Right renal pelvis (tissue), 4 donors: ENCODE measurements around the gene CCDC27. TPM values are rescaled to one million over a fixed set of nuclear protein-coding genes. Genes with fewer than 3 reads are reported as not detected.

ENCODE experiments used
- DNase-seq, 4 donors: peaks; one replicate each; pipeline ENCODE4 v3.0.0-alpha.2; 2013; ENCODE audit warnings: low read depth in 4 of 4, low spot score in 3 of 4, missing footprints in 1 of 4
- polyA plus RNA-seq, 4 donors: library from polyadenylated mRNA; unstranded; fragments of 120-200 nt; gene quantifications; one replicate each; pipeline ENCODE4 v1.2.1, GENCODE V29; 2013; ENCODE audit not compliant: insufficient read length in 4 of 4

CCDC27 gene
- under 1 TPM; 0.20 to 0.22 (median 0.21) TPM for polyA plus RNA-seq

DNA sequence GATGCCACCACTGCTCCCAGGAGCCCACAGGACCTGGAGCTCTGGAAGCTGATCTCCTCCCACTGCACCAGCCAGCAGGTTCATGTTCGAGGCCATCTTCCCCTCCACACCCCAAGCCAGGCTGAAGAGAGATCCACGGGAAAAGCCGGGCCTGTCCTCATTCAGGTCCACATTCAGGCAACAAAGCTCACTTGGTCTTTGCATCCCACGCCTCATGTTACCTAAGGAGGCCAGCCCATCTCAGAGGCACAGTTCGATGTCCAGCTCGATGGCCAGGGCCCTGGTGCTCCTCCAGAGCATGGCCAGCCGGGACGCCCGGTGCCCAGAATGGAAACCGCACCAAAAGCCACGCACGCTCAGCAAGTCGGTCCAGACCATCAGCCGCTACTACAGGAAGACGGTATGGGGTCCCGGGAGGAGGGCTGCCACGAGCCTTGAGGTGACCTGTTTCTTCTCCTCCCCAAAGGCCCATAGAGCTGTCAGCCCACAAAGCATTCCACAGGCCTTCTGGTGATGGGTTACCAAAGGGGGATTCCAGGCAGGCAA, at the start of gene CCDC27:
Gene CCDC27, plus strand, starts transcription at position 51 of the 546 bp plus-strand sequence. Its CDS starts 32 bp downstream, at position 83.
- DNase-seq, result no peak

DNA sequence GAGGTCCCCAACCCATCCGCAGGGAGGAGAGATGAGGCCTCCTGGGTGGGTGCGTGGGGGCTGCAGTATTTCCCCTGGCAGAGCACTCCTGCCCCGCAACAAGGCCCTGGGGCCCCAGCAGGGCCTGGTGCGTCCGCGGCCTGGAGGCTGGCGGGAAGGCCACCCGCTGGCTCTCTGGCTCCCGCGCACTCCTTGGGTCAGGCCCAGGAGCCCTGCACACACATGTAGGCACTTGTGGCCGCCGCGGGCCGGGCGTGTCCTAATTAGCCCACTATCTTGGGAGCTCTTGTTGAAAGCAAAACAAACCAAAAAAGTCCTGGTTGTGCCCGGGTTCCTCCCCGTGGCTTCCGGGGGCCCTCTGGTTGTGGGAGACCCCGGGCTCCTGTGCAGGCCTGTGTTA, 49.7 kb upstream of the CCDC27 start:
- DNase-seq, result no peak

DNA sequence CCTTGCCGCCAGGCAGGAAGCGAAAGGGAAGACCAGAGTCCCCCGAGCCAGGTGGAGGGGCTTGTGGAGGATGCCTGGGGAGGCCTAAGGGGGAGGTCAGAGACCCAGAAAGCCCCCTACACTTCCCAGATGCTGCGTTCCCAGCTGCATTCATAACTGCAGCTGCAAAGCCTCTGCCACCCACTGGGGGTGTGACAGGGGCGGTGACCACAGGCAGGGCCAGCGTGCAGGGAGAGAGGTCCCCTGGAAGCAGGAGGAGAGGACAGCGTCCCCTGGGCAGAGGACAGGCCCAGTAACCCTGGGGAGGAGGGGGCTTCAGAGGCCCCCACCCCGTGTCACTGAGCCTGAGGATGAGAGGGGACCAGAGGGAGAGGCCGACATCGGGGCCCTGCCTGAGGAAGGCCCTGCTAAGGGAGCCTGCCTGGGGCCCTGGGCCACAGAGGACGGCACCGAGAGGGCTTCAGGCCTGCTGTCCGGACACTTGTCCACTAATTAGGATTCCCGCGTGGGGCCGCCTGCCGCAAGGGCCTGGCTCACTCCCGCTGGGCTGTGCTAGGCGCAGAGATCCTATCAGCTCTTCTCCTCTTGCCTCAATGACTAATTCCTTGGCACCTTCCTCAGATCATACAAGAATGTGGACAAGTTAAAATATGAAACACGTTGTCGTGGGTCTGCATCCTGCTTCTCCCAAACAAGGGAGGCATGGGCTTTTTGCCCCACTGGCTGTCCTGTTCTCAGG, 49.1 kb upstream of the CCDC27 start:
- no peak for DNase-seq

DNA sequence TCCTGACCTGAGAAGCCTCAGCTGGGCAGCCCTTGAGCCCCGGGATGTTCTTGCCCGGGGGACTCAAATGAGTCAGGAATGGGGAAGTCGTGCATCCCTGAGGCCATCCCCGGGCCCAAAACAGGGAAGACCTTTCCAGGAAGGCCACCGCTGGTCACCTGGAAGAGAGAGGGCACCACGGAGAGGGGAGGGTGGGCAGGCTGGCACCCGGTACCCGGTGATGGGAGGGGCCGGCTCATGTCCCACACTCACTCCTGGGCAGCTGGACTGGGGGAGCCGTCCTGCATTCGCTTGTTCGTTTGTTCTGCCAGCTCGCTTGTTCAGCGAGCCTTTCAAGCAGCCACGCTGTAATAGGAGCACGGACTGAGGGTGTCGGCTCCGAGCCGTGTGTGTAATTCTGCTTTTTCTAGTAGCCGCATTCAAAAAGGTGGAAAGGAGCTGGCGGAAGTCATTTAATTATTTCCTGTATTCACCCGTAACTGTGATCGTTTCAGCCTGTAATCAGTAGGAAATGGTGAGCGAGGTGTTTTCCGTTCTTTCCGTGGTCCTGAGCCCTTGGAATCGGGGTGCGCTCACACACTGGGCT, 48.4 kb upstream of the CCDC27 start:
- no peak for DNase-seq

DNA sequence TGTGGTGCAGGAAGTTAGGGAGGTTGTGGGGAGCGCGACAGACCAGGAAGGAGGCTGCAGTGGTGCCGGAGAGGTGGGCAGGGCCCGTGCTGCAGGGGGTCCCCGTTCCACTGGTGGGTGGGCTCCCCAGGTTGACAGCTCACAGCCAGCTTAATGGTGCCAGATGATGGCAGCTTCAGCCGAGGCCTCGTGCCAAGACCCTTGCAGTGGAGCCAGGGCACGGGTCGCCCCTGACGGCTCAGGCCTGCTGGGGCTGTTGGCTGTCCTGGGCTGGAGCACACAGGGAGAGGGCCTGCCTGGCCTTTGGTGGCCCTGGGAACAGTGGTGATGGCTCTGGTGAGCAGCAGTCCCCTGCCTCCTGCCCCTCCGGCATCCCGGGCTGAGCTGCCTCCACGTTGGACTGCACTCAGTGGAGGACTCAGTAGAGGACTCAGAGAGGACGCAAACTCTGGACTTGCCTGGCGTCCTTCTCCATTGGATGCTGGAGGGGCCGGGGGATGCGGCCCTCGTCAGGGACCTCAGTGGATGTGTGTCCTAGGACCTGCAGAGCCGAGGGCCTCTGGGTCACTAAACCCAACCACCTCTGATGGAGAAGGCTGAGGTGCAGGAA, 46.8 kb upstream of the CCDC27 start:
- no peak for DNase-seq

DNA sequence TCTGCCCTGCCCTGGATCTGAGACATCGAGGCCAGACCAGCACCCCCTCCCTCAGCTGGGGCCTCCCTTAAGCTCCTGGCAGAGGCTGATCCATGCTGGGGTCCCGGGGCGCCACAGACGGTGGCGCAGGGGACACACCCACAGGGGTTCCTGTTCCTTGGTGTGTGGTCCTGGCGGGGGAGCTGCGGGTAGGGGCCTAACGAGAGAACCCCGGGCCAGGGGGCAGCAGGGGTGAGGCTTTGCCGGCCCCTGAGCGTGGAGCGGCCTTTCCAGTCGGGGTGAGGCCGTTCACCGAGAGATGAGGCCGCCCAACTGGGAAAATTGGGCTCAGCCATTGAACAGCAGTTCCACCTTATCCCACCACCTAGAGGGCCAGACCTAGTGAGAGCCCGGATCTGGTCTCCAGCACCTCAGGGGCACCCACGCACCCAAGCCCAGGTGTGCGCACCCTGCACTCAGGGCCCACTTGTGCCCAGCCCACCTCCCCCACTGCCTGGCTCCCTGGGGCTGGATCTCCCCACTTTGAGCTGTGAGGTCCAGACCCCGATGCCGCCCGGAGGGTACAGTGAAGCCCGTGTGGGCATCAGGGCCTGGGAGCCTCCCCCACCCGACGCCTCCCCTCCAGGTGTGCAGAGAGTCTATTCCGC, 45.5 kb upstream of the CCDC27 start:
- DNase-seq, result no peak

DNA sequence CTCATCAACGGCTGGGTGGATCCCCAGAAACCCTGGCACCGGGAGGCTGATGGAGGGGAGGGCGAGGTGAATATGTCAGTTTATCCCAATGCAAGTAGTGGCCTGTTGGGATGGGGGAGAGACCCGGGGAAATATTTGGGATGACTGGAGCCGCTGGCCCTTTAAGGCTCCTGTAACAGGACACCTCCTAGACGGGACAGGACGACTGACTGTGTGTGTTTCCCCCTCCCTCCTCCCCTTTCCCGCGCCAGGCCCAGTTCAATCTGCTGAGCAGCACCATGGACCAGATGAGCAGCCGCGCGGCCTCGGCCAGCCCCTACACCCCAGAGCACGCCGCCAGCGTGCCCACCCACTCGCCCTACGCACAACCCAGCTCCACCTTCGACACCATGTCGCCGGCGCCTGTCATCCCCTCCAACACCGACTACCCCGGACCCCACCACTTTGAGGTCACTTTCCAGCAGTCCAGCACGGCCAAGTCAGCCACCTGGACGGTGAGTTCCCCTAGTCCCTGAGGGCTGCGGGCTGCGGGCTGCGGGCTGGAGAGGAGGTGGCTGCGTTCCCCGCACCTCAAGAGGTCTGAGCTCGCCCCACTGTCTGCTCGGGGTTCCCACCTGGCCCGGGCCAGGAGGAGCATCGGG, 44.8 kb upstream of the CCDC27 start:
- DNase-seq, result no peak

DNA sequence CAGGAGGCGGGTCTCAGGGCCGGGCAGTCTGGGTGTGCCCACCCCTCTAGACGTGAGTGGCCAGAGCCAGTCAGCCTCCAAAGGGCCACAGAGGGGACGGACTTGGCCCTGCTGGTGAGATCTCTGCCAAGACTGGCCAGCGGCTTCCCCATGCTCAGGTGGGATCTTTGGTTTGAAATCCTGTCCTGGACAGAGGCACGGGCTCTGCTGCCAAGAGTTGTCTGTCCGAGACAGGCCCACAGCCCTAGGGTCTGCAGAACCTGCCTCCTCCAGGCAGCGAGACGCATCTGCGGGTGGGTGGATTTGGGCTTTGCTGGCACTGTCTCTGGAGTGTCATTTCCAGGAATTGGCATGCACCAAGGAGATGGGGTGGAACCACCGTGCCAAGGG, 44.3 kb upstream of the CCDC27 start:
- DNase-seq, result no peak

DNA sequence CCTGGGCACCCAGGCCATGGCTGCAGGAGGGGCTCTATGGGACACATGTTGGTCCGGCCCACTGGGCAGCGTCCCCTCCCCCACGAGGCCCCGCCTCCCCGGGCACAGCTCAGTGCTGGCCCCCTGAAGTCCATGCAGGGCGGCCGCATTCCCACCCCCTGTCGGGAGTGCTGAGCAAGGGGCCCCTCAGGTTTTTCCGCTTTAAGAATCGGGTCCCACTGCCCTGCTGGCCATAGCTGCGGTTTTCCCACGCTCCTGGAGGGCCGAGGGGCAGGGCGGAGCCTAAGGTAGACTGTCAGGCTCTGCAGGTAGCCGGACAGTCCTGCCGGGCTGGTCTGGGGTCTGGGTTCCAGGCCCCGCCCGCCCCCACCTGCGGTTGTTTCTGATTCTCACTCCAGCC, 43.5 kb upstream of the CCDC27 start:
- no peak for DNase-seq

DNA sequence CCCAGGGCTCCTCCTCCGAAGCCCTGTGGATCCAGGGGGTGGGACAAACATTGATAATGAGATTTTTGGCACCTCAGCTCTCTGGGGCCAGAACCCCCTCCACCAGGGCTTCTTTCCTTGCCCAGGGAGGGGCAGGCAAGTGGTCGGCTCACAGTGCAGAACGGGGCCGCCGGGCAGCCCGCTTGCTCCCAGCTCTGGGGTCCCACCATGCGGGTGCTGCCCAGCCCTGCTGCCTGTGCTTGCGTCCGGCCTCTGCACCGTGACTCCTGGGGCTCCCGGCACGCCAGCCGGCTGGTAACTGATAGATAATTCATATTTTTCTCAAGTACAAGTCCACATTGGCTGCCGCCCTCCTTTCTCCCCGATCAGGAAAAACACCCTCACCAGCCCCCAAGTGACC, 42.0 kb upstream of the CCDC27 start:
- DNase-seq, result no peak

DNA sequence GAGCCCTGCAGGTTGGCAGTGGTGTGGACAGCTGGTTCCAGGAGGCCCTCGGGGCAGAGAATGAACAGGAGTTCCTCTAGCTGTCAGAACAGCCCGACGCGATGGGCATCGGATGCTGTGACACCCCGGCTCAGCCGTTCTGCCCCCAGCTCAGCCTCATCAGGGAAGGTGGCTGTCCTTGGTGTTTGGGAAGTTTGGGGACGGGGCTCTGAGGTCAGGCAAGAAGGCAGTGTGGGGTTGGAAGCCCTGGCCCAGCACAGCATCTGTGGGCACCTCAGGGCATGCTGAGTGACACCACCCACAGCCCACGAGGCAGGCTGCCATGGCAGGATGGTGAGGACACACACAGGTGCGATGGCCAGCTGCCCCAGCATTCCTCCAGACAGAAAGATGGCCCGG, 40.9 kb upstream of the CCDC27 start:
- DNase-seq, result no peak

DNA sequence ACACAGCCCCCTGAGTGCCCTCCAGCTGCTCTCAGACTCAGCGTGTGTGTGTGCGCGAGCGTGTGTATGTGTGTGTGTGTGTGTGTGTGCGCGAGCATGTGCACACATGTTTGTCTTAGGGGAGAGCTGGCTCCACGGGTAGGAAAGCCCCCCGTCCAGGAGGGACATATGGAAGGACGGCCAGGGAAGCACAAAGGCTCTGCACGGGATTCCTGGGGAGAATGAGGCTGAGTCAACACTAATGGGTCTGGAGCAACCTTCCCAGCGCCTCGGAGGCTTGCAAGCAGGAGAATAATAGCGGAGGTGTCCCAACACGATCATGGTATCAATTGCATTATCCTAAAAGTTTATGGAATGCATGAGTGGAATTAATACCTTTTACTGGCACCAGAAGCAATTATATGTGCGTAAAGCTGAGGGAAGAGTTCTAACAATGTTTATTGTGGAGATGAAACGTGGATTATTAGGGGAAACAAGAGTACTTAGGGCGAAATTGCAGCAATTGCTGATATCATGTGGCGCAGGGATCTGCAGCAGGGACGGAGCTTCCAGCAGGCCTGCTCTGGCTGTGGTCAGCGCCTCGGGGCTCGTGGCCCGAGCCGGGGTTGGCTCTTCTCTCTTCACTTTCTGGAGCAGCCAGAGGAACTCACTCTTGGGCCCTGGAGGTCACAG, 40.3 kb upstream of the CCDC27 start:
- no peak for DNase-seq

DNA sequence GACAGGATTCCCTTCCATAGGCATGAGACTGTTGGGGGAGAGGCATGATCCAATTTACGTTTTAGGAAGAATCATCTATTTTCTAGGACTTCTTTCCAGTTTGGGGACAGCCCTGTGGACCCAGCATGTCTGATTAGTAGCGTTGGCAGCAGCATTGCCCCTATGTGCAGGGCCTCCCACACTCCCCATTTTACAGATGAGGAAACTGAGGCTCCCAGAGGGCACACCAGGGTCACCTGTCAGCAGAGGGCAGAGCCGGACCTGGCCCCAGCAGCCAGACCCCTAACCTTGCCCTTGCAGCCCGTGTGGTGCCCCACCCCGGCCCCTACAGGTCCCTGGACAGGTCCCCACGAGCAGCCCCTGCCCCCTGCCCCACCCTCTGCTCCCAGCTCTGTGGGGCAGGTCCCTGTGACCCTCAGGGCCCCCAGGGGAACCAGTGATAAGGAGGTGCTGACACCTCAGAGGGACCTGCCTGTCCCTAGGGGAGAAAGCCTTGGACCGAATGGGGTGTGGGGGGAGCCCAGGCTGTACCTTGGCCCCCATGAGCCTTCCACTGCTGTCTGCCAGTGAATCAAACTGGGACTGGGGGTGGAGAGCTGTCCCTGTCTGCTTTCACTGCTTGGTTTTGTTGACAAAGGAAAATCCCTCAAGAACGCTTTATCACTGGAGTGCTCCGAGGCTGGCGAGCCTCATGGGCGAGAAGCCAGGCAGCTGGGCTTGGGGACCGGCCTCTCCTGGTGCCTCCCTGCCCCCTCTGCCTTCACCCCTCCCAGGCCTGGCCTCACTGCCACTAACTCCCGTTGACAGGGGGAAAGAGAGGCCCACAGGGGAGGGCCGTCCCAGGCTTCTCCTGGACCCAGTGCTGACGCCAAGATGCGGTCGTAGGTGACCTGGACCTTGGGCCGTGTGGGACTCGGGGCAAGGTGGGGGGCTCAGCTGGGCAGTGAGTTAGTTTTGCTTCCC, 39.4 kb upstream of the CCDC27 start:
- no peak for DNase-seq

DNA sequence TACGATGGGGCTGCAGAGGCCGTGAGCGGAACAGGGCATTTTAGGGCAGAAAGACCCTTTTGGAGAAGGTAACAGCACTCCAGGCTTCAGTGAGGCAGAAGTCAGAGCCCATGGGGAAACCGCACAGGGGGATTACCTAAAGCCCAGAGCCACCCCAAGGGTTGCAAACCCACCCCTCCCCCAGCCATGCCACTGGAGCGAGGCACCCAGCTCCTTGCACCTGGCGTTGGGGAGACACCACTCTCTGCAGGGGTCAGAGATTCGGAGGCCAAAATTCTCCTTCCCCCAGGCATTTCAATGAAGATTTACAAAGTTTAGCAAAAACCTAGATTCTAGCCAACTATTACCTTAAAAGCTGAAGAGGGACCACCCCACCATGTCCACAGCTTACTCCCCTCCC, 38.4 kb upstream of the CCDC27 start:
- DNase-seq, result no peak

DNA sequence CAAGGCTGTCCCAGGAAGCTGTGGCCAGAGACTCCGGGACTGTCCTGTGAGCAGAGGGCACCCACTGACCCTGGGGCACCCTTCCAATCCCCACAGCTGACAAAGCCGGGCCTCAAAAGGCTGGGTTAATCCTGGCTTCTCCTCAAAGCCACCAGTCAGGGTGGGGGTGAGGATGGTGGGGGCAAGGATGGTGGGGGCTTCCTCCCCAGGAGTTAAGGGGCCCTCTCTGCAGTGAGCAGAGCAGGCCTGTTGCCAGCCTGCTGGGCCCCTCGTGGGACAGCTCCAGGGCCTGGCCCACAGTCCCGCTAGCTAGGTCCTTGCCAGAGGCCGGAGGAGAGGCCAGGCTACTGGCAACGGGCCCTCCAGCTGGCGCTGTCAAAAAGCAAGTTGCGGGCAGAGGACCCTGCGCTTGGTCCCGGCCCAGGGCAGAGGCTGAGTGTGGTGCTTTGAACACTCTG, 37.9 kb upstream of the CCDC27 start:
- DNase-seq, result no peak

DNA sequence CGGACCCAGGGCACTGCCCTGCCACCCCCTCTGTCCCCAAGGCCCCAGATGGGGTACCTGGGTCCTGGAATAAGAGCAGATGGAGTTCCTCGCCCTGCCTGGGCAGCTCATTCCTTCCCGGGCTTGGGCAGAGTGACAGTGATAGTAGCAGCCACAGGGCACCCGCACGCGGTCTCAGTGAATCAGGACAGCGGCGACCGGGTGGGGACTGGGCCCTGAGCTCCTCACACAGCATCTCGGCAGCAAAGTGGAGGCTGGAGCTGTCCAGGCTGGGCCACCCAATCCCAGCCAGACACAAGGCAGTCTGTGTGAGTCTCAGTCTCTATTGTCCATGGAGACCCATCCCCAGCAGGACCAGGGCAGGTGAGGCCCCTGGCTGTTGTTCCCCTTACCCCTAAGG, 37.4 kb upstream of the CCDC27 start:
- no peak for DNase-seq

DNA sequence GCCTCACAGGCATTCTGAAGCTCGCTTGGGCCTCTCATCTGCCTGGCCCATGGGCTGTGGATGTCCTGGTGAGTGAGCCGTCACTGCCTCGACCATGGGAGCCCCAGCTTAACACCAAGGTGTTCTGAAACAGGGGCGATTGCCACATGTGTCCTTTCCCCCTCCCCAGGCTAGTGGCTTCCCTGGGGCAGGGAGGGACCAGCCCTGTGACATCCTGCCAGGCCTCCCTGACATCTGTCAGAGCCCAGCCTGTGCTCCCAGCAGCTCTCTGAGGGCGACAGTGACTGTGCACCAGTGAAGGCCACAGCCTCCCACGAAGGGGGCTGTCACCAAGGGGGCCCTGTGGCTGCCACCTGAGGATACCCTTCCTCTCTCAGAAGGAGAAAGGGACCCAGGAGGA, 35.9 kb upstream of the CCDC27 start:
- no peak for DNase-seq

DNA sequence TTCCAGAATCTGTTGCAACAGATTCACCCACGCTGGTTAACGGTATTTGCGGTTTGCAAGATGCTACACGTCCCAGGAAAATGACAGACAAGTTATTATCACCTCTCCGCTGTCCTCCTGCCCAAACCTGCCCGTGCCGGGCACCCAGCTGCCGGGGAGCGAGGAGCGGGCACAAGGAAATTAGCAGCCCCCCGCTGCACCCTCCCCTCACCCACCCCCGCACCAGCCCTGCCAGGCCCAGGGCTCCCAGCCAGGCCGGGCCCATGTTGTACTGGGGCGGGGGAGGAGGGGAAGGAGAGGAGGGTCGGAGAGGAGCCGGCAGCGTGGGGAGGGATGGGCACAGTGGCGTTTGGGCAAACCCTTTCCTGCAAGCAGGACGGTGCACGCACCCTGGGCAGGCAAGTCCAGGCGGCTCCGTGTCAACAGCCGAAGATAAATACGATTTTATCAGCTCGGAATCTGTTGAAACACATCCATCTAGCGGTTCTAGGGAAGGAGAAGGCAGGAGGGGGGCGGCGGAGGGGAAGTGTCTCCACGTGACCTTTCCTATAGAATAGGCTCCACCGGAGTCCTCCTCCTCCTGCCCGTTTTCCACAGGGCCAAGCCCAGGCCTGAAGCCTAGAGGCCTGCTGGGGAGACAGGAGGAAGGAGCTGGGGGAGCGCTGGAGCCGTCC, 35.1 kb upstream of the CCDC27 start:
- DNase-seq, result no peak
